Myocyte (in vitro differentiated cells): ENCODE results near the gene BAD. TPM values are rescaled to one million over a fixed set of nuclear protein-coding genes. Genes with fewer than 3 reads are reported as not detected.
"Not testable (repeated sequence)": the region's sequence is repeated elsewhere in the genome, so short reads cannot be mapped to it uniquely, and the experiment has no call there.

Experiments used
- DNase-seq: peaks from one replicate; pipeline ENCODE4 v3.0.0-alpha.2; 2012; ENCODE audit warnings: low read depth
- total RNA-seq: library from RNA; depleted of rRNA; stranded (reverse); fragments of >200 nt; gene quantifications from 2 replicates; pipeline ENCODE4 v1.2.3, GENCODE V29; 2014

Gene BAD
- total RNA-seq, 1 donor from 2014 or later, result 89.1 TPM

DNA sequence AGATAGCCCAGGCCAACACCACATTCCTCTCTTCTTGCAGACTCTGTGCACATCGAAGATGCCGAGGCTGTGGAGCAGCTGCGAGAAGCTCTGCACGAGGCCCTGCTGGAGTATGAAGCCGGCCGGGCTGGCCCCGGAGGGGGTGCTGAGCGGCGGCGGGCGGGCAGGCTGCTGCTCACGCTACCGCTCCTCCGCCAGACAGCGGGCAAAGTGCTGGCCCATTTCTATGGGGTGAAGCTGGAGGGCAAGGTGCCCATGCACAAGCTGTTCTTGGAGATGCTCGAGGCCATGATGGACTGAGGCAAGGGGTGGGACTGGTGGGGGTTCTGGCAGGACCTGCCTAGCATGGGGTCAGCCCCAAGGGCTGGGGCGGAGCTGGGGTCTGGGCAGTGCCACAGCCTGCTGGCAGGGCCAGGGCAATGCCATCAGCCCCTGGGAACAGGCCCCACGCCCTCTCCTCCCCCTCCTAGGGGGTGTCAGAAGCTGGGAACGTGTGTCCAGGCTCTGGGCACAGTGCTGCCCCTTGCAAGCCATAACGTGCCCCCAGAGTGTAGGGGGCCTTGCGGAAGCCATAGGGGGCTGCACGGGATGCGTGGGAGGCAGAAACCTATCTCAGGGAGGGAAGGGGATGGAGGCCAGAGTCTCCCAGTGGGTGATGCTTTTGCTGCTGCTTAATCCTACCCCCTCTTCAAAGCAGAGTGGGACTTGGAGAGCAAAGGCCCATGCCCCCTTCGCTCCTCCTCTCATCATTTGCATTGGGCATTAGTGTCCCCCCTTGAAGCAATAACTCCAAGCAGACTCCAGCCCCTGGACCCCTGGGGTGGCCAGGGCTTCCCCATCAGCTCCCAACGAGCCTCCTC lies 31.4 kb upstream of the BAD start:
- DNase-seq, result not testable (repeated sequence)

DNA sequence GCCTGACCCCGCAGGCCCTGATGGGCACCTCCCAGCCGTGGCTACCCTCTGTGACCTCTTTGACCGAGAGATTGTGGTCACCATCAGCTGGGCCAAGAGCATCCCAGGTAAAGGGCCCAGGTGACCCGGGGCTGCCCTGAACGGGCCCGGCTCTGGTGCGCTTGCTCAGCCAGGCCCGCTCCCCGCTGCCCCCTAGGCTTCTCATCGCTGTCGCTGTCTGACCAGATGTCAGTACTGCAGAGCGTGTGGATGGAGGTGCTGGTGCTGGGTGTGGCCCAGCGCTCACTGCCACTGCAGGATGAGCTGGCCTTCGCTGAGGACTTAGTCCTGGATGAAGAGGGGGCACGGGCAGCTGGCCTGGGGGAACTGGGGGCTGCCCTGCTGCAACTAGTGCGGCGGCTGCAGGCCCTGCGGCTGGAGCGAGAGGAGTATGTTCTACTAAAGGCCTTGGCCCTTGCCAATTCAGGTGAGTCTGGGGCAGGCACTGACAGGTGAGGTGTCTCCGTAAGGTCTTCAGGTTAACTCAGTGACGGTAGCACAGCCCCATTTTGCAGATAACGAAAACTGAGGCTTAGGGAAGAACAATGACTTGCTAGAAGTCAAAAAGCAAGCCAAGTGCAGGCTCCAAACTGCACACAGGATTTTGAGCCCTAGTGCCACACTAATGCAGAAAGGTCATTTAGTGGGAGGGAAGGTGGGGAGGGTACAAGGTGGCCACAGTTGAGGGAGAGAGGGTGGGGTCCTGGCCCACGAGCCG lies 30.5 kb upstream of the BAD start:
- DNase-seq, result no peak

DNA sequence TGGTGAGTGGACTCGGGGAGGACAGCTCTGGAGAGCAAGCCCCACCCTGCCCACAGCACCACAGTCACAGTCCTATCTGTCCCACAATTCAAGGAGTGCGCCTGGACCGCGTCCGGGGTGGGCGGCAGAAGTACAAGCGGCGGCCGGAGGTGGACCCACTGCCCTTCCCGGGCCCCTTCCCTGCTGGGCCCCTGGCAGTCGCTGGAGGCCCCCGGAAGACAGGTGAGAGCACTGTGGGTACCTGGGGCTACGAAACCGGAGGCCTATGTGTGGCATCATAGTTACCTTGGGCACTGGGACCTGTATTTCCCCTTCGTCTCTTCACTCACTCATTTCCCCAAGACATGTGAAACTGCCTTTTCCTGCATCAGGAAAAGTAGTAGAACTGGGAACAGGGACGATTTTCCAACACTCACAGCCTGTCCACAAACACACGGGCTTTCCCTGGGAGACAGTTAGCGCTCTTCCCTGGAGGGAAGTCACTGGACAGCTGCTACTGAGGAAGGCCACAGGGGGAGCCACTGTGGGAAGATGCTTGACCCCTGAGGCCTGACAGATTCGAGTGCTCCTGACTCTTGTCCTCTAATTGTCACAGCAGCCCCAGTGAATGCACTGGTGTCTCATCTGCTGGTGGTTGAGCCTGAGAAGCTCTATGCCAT lies 29.8 kb upstream of the BAD start:
- peak; percentile 35 for DNase-seq

DNA sequence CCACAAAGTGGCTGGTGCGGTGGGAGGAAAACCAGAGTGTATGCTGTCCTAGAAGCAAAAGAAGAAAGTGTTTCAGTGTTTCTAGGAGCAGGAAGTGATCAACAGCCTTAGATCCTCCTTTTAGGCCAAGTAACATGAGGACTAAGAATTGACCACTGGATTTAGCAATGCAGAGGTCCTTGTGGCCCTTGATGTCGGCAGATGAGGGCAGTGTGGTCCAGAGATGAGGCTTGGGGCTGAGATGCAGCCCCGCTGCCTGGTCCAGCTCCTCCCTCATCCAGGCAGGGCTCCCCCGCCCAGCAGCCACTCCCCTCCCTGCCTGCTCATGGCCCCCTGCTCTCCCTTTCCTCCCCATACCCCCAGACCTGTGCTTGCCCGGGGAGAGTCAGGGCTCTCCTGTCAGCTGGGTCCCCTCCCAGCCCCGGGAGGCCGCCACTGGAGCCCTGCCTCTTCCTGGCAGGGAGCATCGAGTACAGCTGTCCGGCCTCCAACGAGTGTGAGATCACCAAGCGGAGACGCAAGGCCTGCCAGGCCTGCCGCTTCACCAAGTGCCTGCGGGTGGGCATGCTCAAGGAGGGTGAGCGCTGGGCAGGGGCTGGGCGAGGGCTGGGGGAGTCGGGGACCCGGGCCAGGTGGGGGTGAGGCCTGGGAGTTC lies 29.2 kb upstream of the BAD start:
- peak; percentile 77 for DNase-seq

DNA sequence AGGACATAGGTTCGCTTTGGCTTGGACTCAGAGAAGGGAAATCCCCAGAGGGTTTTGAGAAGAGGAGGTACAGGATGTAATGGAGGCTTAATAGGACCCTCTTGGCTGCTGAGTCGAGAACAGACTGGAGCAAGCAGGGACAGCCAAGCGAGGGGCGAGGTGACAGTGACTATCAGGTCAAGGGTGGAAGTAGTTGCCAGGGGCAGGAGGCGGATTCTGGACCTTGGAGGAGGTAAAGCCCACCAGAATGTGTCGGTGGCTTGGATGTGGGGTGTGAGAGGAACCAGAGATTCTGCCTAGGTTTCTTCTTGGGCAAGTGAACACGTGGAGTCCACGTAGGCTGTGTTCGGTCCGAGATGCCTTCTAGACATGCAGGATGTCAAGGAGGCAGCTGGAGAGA lies 28.5 kb upstream of the BAD start:
- DNase-seq, result no peak

DNA sequence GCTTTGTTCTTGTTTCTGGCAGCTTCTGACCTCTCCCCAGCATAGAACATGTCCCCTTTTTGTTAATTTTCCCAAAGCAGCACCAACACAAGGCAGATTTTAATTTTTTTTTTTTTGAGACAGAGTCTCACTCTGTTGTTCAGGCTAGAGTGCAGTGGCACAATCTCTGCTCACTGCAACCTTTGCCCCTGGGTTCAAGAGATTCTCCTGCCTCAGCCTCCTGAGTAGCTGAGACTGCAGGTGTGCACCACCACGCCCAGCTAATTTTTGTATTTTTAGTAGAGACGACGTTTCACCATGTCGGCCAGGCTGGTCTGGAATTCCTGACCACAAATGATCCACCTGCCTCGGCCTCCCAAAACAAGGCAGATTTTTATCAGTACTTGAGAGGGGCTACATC lies 23.3 kb upstream of the BAD start:
- DNase-seq, result not testable (repeated sequence)

DNA sequence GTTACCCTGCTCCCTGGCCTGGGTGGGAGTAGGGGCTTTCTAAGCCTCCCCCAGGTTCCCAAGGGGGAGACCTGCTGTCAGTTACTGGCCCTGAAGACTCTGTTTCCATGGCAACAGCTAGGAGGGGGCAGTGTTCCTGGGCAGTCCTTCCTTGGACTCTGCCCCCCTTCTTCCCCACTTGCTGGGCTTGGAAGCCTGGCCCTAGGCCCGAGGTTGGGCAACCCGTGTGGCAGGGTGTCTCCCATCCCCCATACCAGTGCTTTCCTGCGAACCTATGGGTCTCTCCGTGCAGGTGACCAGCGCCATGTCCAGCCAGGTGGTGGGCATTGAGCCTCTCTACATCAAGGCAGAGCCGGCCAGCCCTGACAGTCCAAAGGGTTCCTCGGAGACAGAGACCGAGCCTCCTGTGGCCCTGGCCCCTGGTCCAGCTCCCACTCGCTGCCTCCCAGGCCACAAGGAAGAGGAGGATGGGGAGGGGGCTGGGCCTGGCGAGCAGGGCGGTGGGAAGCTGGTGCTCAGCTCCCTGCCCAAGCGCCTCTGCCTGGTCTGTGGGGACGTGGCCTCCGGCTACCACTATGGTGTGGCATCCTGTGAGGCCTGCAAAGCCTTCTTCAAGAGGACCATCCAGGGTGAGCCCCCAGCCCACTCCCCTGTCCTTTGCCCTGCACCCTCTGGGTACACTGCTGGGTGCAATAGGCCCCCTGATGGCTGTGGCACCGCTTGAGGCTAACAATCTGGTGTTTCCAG lies 22.6 kb upstream of the BAD start:
- no peak for DNase-seq

DNA sequence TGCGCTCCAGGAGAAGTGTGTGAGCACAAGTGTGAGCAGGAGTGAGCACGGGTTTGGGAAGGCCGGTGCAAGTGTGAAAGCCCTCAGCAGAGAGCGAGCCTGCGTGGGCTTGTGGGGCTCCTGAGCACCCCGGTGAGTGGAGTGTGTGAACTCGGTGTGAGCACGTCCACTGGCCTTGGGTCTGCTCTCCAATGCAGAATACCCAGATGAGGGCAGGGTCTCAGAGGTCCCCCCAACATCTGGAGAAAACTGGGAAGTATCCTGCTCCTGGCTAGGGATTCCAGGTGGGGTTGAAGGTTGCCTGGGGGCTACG lies 22.1 kb upstream of the BAD start:
- no peak for DNase-seq

DNA sequence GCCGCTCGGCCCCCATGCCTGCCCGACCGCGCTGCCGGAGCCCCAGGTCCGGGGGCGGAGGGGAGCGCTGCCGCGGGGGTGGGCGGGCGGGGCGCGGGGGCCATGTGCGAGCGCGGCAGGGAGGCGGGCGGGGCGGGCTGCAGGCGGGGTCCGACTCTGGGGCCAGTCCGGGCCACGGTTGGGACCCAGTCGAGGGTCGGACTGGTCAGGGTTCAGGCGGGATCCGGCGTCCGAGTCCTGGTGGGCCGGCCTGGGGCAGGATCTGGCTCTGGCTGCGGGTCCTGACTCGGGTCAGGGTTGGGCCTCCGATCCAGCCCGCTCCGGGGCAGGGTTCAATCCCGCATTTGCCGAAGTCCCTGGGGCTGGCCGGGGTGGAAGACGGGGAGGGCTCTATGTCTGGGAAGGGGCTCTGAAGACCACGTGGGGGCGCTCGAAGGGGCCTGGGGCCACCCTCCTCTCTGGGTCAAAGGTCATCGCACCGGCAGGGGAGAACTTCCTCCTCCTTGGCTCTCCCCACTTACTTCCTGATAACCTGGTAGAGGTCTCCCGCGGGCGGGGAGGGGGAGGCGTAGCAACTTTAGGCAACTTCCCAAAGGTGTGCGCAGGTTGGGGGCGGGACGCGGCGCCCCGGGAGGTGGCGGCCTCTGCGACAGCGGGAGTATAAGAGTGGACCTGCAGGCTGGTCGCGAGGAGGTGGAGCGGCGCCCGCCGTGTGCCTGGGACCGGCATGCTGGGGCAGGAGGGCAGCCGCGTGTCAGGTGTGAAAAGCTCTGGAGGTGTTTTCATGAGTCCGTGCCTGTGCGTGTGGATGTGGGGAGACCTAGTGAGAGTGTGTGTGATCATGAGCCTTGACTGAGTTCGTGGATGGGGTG lies 21.5 kb upstream of the BAD start:
- peak; percentile 64 for DNase-seq

DNA sequence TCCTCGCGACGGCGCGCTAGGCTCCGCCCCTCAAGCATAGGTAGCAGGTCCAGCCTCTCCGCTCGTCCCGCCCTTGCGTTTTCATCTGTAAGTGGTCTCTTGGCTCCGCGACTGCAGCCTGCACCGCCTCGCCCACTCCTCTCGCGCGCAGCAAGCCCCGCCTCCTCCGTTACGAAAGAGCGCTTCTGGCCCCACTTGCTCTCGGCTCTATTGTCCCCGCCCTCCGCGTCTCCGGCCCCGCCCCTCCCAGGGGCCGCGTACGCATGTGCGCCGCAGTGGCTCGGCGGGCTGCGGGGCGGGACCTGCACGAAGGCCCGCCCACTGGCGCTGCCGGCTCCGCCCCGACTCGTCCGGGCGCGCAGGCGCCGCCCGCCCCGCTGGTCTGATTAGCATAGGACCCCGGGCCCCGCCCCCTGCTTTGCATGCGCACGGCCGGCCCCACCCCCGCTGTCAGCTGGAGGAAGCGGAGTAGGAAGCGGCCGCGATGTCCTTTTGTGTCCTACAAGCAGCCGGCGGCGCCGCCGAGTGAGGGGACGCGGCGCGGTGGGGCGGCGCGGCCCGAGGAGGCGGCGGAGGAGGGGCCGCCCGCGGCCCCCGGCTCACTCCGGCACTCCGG lies 20.7 kb upstream of the BAD start, which contains the start of gene ESRRA:
ESRRA (plus strand) TSS at position 450 of the 616 bp plus-strand sequence. CDS start 1,656 bp downstream, outside the sequence.
- peak; percentile 95 for DNase-seq

DNA sequence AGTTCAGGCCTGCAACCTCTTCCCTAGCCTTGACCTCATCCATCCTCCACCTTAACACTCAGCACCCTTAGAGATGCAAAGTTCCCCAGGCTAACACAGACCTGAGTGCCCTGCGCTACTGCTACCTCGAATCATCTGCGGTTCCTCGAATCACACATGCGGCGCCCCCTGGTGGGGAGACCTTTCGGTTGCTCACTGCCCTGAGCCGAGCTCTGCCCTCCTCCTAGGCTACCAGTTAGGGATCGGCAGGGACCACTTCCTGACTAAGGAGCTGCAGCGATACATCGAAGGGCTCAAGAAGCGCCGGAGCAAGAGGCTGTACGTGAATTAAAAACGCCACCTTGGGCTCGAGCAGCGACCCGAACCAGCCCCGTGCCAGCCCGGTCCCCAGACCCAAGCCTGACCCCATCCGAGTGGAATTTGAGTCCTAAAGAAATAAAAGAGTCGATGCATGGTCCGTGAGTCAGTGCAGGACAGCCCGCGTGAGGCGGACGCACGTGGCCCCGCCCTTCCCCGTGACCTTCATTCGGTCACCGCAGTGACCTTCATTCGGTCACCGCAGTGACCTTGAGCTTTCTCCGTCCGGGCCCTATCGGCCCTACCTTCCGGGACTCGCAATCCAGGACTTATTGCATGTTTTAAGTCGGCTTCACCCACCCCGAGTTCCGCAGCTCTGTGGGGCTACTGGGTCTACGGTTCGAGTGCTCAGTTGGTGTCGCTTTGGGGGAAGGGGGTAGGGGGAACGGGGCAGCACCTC lies 20.0 kb upstream of the BAD start:
- DNase-seq, result peak; percentile 91

DNA sequence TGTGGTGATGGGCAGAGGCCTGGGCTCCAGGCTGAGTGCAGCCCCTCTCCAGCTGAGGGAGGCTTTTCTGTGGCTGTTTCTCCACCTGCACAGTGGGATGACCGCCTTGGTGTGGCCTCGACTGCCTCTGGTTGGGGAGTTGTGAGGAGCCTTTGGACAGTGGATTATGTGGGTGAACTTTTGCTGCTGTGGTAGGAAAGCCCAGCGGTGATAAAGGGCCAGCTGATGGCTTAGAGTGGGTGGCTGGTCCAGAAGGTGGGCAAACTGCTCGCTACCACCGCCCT lies 19.5 kb upstream of the BAD start:
- DNase-seq, result no peak

DNA sequence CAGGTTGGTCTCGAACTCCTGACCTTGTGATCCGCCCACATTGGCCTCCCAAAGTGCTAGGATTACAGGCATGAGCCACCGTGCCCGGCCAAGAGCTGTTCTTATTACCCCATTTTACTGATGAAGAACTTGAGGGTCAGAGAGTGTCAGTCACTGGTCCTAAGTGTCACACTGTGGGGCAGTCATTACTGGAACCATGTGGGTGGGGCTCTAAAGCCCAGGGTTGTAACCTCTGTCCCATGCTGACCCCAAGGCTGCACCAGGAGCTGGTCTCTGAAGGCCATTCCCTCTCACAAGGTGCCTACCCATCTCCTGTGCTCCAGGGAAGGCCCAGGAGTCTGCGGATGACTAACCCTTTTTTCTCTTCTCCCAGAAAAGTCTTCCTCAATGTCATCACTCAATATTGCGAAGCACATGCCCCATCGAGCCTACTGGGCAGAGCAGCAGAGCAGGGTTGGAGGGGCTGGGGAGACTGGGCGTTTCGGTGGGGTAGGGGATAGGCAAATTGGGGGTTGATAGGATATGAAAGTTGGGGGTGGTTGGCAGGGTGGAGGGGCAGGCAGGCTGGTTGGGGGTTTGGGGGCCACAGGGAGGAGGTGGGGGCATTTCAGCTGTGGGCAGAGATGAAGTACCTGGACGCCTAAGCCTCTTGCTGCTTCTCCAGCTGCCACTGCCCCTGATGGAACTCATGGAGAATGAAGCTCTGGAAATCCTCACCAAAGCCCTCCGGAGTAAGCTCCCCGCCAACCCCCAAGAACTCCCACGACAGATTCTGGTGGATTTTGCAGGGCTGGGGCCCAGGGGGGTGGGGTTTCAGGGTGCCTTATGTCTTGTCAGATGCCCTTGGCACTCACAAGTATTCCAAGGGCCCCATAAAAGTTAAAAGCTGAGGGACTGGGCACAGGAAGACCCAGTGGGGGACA lies 18.9 kb upstream of the BAD start:
- no peak for DNase-seq

DNA sequence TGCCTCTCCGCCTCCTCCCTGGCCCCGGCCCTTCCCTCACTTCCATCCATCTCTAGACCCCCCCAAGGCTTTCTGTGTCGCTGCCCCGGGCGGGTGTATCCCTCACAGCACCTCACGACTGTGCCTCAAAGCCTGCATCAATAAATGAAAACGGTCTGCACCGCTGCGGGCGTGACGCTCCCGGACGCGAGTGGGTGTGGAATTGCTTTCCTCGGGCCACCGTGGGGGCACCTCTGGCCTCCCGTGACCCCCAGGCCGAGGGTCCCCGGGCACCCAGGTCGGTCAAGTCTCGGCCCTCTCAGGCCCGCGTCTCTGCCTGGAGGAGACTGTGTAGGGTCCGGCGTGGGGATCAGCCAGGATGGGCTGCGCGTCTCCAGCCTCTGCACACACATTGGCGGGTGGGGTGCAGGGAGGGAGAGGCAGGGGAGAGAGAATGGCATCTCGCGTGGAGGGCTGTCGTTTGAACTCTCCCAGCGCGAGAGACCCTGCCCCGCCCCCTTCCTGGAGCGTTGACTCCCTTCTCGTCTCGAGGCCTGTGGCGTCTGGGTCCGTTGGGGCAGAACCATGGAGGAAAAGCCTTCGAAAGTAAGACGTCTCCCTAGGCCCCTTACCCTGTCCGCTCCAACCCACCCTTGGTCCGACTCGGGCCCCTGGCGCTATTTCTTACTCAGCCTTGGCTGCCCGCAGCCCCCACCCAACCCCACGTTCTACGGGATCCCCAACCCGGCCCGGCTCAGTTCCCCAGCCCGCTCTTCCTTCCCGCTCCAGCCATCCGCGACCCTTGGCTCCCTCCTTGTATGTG lies 15.6 kb upstream of the BAD start, which contains the start of gene CATSPERZ:
CATSPERZ (plus strand) TSS at position 512 of the 802 bp plus-strand sequence; CDS start at position 565, 53 bp downstream.
- no peak for DNase-seq

DNA sequence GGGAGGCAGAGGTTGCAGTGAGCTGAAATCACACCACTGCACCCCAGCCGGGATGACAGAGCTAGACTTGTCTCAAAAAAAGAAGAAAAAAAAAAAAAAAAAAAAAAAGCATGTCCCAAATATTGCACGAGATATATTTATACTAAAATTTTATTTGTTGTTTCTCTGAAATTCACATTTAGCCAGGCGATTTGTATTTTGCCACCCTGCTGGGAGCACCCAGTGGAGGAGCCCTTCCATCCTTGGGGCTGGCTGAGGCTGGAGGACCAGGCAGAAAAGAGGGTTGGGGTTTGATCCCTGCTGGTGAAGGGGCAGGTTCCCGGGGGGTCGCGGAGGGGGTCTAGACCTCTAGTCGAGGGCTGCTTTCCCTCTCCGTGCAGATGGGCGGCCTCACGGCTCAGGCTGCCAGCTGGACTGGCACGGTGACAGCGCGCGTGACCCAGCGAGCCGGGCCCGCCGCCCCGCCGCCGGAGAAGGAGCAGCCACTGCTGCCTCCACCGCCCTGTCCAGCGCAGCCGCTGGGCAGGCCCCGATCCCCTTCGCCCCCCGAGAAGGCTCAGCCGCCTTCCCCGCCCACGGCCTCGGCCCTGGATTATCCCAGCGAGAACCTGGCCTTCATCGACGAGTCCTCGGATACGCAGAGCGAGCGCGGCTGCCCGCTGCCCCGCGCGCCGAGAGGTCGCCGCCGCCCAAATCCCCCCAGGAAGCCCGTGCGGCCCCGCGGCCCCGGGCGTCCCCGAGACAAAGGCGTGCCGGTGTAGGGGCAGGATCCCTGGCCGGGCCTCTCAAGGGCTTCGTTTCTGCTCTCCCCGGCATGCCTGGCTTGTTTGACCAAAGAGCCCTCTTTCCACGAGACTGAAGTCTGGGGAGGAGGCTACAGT lies 14.7 kb upstream of the BAD start:
- DNase-seq, result peak; percentile 37
